SJCRH30 (cell line): Measurements from ENCODE around the gene SPPL3. TPM values are rescaled to one million over a fixed set of nuclear protein-coding genes. Genes with fewer than 3 reads are reported as not detected.
A peak's percentile ranks its signal among the peaks of the same experiment; 100 is the strongest.
"Not testable (repeated sequence)": the region's sequence is repeated elsewhere in the genome, so short reads cannot be mapped to it uniquely, and the experiment has no call there.

Source experiments
- DNase-seq, 2 experiments: peaks; one replicate each; pipeline ENCODE4 v3.0.0-alpha.2; 2015 to 2020
- H3K27ac ChIP-seq: fragments of 250-450 bp; sonication (Bioruptor Pico); 2 replicates; pipeline ENCODE4 v1.5.1; 2020; ENCODE audit warnings: mild to moderate bottlenecking, moderate library complexity
- H3K27me3 ChIP-seq: fragments of 250-450 bp; sonication (Bioruptor Pico); 2 replicates; pipeline ENCODE4 v1.5.1; 2020; ENCODE audit warnings: mild to moderate bottlenecking, moderate library complexity
- H3K36me3 ChIP-seq: fragments of 250-450 bp; sonication (Bioruptor Pico); 2 replicates; pipeline ENCODE4 v1.5.1; 2020; ENCODE audit warnings: mild to moderate bottlenecking, moderate library complexity
- H3K4me1 ChIP-seq: fragments of 250-450 bp; sonication (Bioruptor Pico); 2 replicates; pipeline ENCODE4 v1.5.1; 2020; ENCODE audit warnings: mild to moderate bottlenecking, moderate library complexity
- H3K4me3 ChIP-seq: fragments of 250-450 bp; sonication (Bioruptor Pico); 2 replicates; pipeline ENCODE4 v1.5.1; 2020; ENCODE audit warnings: mild to moderate bottlenecking, moderate library complexity
- H3K9me3 ChIP-seq: fragments of 250-450 bp; sonication (Bioruptor Pico); replicated peaks from 2 replicates; pipeline ENCODE4 v1.5.1; 2020; ENCODE audit warnings: mild to moderate bottlenecking, moderate library complexity
- total RNA-seq: library from RNA; depleted of rRNA; stranded (reverse); fragments of >200 nt; shearing (Covaris generic); gene quantifications from 2 replicates; pipeline ENCODE4 v1.2.3, GENCODE V29; 2014

The SPPL3 gene
- total RNA-seq, 1 experiment from 2014 or later: 16.1 TPM

DNA sequence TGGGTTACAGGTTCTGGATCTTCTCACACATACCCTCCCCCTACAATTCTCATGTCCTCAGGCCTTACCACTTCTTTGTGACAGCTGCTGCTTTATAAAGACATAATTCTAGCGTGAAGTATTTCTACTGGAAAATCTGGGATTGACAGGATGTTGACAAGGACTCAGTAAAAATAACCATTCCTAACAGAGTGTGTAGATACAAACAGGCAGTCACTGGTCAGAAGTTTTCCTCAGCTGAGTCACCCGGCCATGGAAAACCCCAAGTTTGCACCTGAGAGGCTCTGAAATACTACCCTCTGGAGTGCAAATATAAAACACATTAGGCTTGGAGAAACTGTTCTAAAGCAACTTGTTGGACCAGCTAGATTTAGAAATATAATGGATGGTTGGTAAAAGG is 54.4 kb downstream of the SPPL3 start:
- Histone ChIP-seq H3K9me3 (no peaks in the 10 kb centered on the region), H3K36me3 (no peaks in the 10 kb centered on the region), H3K4me1 (peaks cover 19% of the 10 kb centered on the region), H3K27me3 (no peaks in the 10 kb centered on the region), H3K4me3 (no peak overlapping the region), H3K27ac (peak overlapping the region; percentile 46)
- DNase-seq: peak; percentile 5 to 46

DNA sequence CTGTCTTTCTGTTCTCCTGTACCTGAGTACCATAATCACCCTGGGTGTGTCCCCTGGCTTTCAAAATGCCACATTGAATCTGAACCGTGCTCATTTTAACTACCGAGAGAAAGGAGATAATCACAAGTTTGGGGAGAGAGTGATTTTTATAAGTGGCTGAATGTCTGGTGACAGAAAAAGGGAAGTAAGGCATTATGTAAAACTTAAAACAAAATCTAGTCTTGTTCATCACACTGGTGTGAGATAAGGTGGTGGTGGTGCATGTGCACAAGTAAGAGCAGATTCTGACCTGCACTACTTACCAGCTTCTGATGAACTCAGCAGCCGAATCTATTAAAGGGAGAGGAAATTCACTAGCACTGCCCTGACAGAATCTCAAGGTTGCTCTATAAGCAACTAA is 56.3 kb downstream of the SPPL3 start:
- Histone ChIP-seq H3K36me3 (no peaks in the 10 kb centered on the region), H3K4me1 (peaks cover 19% of the 10 kb centered on the region)

DNA sequence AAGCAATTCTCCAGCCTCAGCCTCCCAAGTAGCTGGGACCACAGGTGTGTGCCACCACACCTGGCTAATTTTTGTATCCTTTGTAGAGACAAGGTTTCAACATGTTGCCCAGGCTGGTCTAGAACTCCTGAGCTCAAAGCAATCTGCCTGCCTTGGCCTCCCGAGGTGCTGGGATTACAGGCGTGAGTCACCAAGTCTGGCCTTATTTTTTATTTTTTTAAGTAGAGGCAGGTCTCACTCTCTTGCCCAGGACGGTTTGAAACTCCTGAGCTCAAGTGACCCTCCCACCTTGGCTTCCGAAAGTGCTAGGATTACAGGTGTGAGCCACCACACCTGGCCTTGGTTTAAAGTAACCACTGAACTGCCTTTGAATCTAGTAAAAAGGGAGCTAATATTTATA is 56.8 kb downstream of the SPPL3 start:
- no peaks in the 10 kb centered on the region for H3K27me3 ChIP-seq
- H3K9me3 ChIP-seq: no peaks in the 10 kb centered on the region
- H3K27ac ChIP-seq: no peak overlapping the region
- no peak for DNase-seq
- H3K4me1 ChIP-seq: peaks cover 19% of the 10 kb centered on the region
- H3K36me3 ChIP-seq: no peaks in the 10 kb centered on the region
- H3K4me3 ChIP-seq: no peak overlapping the region

More for the DNA sequence above, 56.3 kb downstream of the SPPL3 start:
- DNase-seq: no peak
- H3K4me3 ChIP-seq: no peak overlapping the region
- H3K27ac ChIP-seq: no peak overlapping the region
- H3K27me3 ChIP-seq: no peaks in the 10 kb centered on the region
- no peaks in the 10 kb centered on the region for H3K9me3 ChIP-seq

DNA sequence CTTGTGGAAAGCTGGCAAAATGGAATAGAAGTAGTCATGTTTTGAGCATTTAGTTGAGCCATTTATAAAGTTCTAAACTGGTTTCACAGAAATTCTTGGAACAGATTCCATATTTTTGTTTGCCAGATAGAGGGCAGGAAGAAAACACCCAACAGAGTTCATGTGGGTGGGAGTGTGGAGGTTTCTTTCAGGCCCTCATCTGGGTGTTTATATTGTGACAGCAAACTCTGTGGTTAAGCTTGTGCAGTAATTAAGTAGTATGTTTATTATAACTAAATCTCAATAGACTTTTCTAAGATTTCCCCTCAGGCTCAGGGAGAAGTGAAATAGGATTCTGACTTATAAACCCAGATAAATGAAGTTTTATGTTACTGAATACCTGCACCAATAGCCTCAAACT is 57.4 kb downstream of the SPPL3 start:
- peaks cover 19% of the 10 kb centered on the region for H3K4me1 ChIP-seq
- peak in 1 of 2 experiments; percentile 16 for DNase-seq
- H3K27me3 ChIP-seq: no peaks in the 10 kb centered on the region
- no peaks in the 10 kb centered on the region for H3K36me3 ChIP-seq
- no peak overlapping the region for H3K27ac ChIP-seq
- no peak overlapping the region for H3K4me3 ChIP-seq
- no peaks in the 10 kb centered on the region for H3K9me3 ChIP-seq

DNA sequence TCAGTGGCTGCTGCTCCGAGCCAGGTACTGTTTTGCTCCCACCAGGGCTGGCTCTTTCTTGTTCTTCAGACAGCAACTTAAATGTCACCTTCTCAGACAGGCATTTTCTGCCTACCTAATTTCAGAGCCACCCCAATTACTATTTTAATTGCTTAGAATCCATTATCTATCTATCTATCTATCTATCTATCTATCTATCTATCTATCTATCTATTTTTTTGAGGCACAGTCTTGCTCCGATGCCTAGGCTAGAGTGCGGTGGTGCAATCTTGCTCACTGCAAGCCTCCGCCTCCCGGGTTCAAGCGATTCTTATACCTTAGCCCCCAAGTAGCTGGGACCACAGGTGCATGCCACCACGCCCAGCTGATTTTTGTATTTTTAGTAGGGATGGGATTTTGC is 58.5 kb downstream of the SPPL3 start:
- H3K4me3 ChIP-seq: no peak overlapping the region
- no peaks in the 10 kb centered on the region for H3K27me3 ChIP-seq
- peaks cover 19% of the 10 kb centered on the region for H3K4me1 ChIP-seq
- no peaks in the 10 kb centered on the region for H3K36me3 ChIP-seq
- no peak overlapping the region for H3K27ac ChIP-seq
- DNase-seq: no peak
- H3K9me3 ChIP-seq: no peaks in the 10 kb centered on the region

DNA sequence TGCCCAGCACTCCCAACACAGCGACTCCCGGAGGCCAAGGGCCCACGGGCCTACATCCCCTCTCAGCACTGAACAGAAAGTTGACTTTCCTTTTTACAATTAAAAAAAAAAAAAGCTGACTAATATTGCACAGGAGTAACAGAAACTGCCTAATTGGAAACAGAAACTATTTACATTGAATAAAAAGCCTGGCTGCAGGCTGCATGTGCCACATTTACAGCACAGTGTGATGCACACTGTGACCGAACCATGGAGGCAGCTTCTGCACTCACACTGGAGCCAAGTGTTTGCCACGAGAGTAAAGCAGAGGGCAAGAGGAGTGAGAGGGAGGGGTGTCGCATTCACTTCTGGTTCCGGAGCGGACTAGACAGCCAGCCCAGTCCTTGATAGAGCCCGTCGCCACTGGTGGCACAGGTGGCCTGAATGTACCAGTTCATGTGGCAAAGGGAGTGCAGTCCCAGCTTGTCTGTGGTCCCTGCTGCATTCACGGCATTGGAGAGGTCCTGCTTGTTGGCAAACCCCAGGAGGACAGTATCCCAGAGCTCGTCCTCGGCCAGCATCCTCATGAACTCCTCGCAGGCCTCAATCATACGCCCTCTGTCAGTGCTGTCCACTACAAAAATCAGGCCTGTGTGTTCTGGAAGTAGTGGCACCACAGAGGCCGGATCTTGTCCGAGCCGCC is 59.2 kb downstream of the SPPL3 start:
- Histone ChIP-seq H3K9me3 (no peaks in the 10 kb centered on the region), H3K27ac (no peak overlapping the region)

DNA sequence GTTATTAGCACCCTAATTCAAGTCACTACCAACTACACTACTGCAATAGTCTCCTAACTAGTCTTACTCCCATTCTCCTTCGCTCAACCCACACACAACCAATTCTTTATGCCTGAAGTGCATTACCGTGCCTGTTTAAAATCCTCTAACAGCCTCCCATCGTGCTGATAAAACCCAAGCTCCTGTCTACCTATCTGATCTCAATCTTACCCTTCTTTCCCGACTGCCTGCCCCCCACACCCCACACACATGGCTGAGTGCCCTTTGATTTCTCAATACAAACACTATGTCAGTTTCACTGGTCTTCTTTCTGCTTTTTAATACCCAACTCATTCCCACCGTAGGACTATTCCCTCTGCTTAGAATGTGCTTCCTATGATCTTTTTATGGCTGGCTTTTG is 59.9 kb downstream of the SPPL3 start:
- H3K4me3 ChIP-seq: no peak overlapping the region
- H3K27ac ChIP-seq: no peak overlapping the region
- no peaks in the 10 kb centered on the region for H3K36me3 ChIP-seq
- peaks cover 10% of the 10 kb centered on the region; the same call in 1 of the 2 replicates for H3K4me1 ChIP-seq
- H3K27me3 ChIP-seq: no peaks in the 10 kb centered on the region
- no peaks in the 10 kb centered on the region for H3K9me3 ChIP-seq
- DNase-seq: no peak

More for the DNA sequence above, 59.2 kb downstream of the SPPL3 start:
- H3K4me1 ChIP-seq: peaks cover 16% of the 10 kb centered on the region
- H3K4me3 ChIP-seq: no peak overlapping the region
- no peaks in the 10 kb centered on the region for H3K36me3 ChIP-seq
- DNase-seq: no peak
- H3K27me3 ChIP-seq: no peaks in the 10 kb centered on the region

DNA sequence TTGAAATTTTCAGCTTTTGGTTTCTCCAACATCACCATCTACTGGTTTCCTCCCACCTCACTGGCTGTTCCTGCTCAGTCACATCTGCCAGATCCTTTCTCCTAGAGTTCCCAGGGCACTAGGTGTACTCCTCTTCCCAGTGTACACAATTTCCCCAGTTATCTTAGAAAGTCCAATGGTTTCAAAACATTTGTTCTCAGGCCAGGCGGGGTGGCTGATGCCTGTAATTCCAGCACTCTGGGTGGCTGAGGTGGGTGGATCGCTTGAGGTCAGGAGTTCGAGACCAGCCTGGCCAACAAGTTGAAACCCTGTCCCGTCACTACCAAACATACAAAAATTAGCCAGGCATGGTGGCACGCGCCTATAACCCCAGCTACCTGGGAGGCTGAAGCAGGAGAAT is 60.7 kb downstream of the SPPL3 start:
- Histone ChIP-seq H3K36me3 (no peaks in the 10 kb centered on the region), H3K27ac (no peak overlapping the region)

DNA sequence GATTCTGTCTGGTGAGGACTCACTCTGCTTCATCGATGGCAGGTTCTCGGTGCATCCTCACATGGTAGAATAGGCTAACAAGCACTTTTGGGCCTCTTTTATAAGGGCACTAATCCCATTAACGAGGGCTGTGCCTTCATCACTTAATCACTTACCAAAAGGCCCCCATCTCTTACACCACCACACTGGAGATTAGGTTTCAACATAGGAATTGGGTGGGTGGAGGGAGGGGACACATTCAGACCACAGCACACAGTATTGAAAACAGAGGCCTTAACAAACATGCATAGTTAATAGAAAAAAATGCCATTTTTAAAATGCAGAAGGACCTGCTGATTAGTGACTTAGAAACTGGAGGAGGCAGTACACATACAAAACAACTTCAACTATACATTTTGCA is 61.6 kb downstream of the SPPL3 start:
- Histone ChIP-seq H3K27me3 (no peaks in the 10 kb centered on the region), H3K4me3 (no peak overlapping the region), H3K27ac (no peak overlapping the region), H3K4me1 (peaks cover 10% of the 10 kb centered on the region; the same call in 1 of the 2 replicates), H3K36me3 (no peaks in the 10 kb centered on the region), H3K9me3 (no peaks in the 10 kb centered on the region)
- no peak for DNase-seq

More for the DNA sequence above, 60.7 kb downstream of the SPPL3 start:
- DNase-seq: no peak
- Histone ChIP-seq H3K4me3 (no peak overlapping the region), H3K9me3 (no peaks in the 10 kb centered on the region), H3K27me3 (no peaks in the 10 kb centered on the region), H3K4me1 (peaks cover 10% of the 10 kb centered on the region; the same call in 1 of the 2 replicates)

DNA sequence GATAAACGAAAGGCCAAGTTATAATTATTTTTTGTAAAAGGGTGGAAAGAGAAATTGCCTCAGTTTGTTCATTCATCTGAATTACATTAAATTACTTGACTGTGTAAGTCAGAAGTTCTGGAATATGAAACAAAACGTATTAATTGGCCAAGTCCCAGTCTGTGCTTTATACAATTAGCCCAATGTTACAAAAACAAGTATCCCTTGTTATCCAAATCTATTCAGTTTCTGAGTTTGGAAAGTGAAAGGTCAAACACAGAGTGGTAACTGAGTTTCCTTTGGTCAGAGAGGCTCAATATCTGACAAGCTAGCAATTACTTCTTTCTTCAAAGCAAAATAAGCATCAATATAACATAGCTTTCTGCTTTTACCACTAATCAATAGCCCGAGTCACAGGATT is 62.6 kb downstream of the SPPL3 start:
- DNase-seq: no peak

DNA sequence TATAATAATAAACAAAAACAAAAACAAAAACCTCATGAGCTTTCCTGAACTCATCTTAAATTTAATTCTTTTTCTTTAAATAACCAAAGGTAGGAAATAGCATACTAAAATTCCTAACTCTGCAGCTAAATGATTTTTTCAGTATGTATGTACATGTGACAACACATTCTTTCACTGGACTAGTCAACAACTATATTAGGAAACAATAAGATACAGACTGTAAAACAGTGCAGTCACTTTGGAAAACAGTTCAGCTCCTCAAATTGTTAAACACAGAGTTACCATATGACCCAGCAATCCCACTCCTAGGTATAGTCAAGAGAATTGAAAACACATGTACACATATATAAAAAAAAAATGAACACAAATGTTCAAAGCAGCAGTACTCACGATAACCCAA is 64.7 kb downstream of the SPPL3 start:
- Histone ChIP-seq H3K27me3 (no peaks in the 10 kb centered on the region), H3K4me1 (peaks cover 12% of the 10 kb centered on the region; the same call in 1 of the 2 replicates), H3K9me3 (no peaks in the 10 kb centered on the region), H3K4me3 (no peak overlapping the region), H3K36me3 (no peaks in the 10 kb centered on the region), H3K27ac (no peak overlapping the region)
- DNase-seq: no peak

More for the DNA sequence above, 62.6 kb downstream of the SPPL3 start:
- Histone ChIP-seq H3K27ac (no peak overlapping the region), H3K9me3 (no peaks in the 10 kb centered on the region), H3K36me3 (no peaks in the 10 kb centered on the region), H3K4me3 (no peak overlapping the region), H3K4me1 (peaks cover 2% of the 10 kb centered on the region; the same call in 1 of the 2 replicates), H3K27me3 (no peaks in the 10 kb centered on the region)

DNA sequence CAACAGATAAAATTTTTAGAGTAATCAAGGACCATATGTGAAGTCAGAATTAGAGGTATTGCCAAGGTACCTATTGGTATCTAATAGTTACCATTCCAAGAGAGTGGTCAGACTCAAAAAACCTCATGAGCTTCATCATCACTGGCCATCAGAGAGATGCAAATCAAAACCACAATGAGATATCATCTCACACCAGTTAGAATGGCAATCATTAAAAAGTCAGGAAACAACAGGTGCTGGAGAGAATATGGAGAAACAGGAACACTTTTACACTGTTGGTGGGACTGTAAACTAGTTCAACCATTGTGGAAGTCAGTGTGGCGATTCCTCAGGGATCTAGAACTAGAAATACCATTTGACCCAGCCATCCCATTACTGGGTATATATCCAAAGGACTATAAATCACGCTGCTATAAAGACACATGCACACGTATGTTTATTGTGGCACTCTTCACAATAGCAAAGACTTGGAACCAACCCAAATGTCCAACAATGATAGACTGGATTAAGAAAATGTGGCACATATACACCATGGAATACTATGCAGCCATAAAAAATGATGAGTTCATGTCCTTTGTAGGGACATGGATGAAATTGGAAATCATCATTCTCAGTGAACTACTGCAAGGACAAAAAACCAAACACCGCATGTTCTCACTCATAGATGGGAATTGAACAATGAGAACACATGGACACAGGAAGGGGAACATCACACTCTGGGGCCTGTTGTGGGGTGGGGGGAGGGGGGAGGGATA is 65.4 kb downstream of the SPPL3 start:
- H3K4me3 ChIP-seq, DNase-seq, H3K27me3 ChIP-seq, H3K36me3 ChIP-seq, H3K27ac ChIP-seq, H3K9me3 ChIP-seq: not testable (repeated sequence)
- peaks cover 14% of the 10 kb centered on the region; the same call in 1 of the 2 replicates for H3K4me1 ChIP-seq

DNA sequence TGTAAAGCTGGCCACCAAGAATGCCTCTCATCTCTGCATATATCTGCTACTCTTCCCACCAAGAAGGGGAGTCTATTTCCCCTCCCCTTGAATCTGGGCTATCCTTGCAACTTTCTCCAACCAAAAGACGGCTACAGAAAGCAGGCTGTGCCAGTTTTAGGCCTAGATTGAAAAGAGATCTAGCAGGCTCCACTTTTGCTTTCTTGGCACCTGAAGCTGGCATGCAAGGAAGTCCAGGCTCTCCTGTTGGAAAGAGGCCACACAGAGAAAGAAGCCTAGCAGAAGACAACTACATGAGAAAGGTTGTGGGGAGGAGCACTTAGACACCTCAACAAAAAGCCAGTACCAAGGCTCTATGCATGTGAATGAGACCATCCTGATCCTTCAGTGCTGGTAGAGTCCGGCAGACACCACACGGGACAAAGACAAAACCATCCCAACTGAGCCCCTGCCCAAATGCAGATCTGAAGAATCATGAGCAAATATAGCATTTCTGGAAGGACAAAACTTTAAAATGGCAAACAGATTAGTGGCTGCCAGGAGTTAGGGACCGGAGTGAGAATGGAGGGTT is 68.0 kb downstream of the SPPL3 start:
- Histone ChIP-seq H3K9me3 (no peaks in the 10 kb centered on the region), H3K4me1 (peaks cover 14% of the 10 kb centered on the region; the same call in 1 of the 2 replicates), H3K27me3 (no peaks in the 10 kb centered on the region), H3K36me3 (no peaks in the 10 kb centered on the region), H3K27ac (no peak overlapping the region), H3K4me3 (no peak overlapping the region)
- no peak for DNase-seq

DNA sequence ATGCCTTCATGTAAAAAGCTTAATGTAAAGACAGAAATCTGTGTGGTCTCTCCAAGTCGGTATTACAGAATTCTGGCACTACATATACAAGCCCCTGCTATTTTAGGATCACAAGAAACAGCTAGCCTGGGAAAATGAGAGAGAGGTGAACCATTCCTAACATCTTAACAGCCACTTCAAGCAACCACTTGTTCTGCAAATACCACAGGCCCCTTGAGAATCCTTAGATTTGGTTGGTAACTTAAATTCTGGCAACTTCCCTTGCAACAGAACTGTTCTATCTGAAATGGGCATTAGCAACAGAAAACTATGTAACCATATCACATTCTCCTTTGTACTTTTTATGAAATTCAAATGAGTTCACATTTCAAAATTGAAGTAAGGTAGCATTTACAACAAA is 68.5 kb downstream of the SPPL3 start:
- no peaks in the 10 kb centered on the region for H3K9me3 ChIP-seq
- H3K4me3 ChIP-seq: no peak overlapping the region
- peaks cover 14% of the 10 kb centered on the region; the same call in 1 of the 2 replicates for H3K4me1 ChIP-seq
- no peaks in the 10 kb centered on the region for H3K27me3 ChIP-seq
- H3K36me3 ChIP-seq: no peaks in the 10 kb centered on the region
- H3K27ac ChIP-seq: no peak overlapping the region
- DNase-seq: no peak

DNA sequence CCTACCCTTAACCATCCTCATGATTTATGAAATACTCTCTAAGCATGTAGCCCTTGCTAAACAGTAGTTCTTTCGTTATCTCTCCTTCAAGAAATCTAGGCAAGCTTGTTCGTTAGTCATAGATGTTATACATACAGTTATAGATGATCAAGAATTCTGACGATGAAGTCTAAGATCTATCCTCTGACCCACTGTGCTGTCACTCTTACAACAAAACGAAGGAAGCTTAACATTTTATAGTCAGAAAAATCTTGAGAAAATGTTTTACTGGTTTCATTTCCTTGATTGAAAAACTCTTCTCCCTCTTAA is 68.9 kb downstream of the SPPL3 start:
- no peaks in the 10 kb centered on the region for H3K36me3 ChIP-seq
- no peaks in the 10 kb centered on the region for H3K9me3 ChIP-seq
- no peaks in the 10 kb centered on the region for H3K27me3 ChIP-seq
- DNase-seq: no peak
- no peak overlapping the region for H3K27ac ChIP-seq
- no peak overlapping the region for H3K4me3 ChIP-seq
- peaks cover 14% of the 10 kb centered on the region; the same call in 1 of the 2 replicates for H3K4me1 ChIP-seq
